ENCODE data around the gene MORN5. TPM values are rescaled to one million over a fixed set of nuclear protein-coding genes. Genes with fewer than 3 reads are reported as not detected.

The MORN5 gene
- total and polyA plus RNA-seq, 2 donors (not counting 1 experiment from before 2014, with no cell fraction given), result not detected

DNA sequence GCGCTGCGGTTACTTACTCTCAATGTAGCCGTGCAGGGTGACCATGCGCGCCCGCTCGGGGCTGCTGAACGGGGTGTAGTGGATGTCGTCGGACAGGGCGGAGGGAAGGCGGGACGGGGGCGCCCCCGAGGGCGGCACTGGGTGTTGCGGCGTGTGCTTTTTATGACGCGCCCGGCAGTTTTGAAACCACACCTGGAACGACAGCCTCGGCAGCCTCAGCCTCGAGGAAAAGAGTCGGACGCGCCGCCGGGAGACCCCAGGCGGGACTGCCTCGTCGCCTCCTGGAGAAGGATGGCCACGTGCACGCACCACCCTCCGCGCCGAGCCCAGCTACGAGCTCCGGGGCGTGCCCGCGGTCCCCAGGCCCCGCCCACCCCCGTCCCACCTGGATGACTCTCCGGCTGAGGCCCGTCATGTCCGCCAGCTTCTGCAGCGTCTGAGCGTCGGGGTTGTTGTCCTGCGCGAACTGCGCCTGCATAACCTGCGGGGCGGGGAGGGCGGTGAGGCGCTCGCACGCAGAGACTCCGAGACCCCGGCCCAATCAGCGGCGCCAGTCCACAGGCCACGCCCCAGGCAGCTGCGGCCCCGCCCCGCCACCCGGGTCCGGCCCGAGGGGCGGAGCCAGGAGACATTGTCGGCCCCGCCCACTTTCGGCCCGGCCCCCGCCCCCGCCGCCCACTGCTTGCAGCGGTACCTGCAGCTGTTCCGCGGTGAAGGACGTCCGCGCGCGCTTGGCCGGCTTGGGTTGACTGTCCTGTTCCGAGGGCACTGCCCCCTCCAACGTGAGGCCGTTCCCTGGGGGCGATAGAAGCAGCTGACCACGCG lies 54.1 kb downstream of the MORN5 start:
- DNase-seq, result peak; percentile 74
- H3K27me3 ChIP-seq (replicated peaks in 1 of 4; ENCODE audit: control extremely low read depth in 1 of 4, control insufficient read depth in 3 of 4, insufficient read depth in 4 of 4, low read length in 3 of 4), result peaks cover 0 to 70% (median 48%) of the 10 kb centered on the region in 4 experiments
- ChIA-PET POLR2A (no interaction called here), CTCF (no interaction called here)
- TF ChIP-seq EZH2 (IDR thresholded peaks at IDR 0.05; ENCODE audit: borderline replicate concordance, insufficient read depth, low read depth, low read length, poor library complexity, severe bottlenecking) (no peak), CTCF (IDR thresholded peaks at IDR 0.05) (no peak)
- Mint-ChIP-seq H3K4me3 (peak overlapping the region; percentile 77), H3K27ac (no peak overlapping the region), H3K4me1 (peaks cover 18% of the 10 kb centered on the region), H3K9me3 (ENCODE audit: insufficient read depth) (no peaks in the 10 kb centered on the region), H3K27me3 (peaks cover 73% of the 10 kb centered on the region)
- H3K79me2 ChIP-seq (ENCODE audit: control insufficient read depth, insufficient read depth, low read length), result no peaks in the 10 kb centered on the region
- no peak overlapping the region for H3K27ac ChIP-seq (ENCODE audit: low read length in 2 of 2)
- H3K4me2 ChIP-seq (replicated peaks; ENCODE audit: low read depth, low read length, poor library complexity, severe bottlenecking), result peak overlapping the region; percentile 83
- peak overlapping the region in 4 of 5 experiments; percentile 14 to 51 (median 46) for H3K4me3 ChIP-seq (ENCODE audit: control extremely low read depth in 1 of 5, extremely low read depth in 1 of 5, insufficient read depth in 1 of 5, low read depth in 2 of 5, low read length in 4 of 5)
- no peaks in the 10 kb centered on the region for H4K20me1 ChIP-seq (ENCODE audit: control insufficient read depth, insufficient read depth, low read length, poor library complexity, severe bottlenecking)
- H3K9ac ChIP-seq (ENCODE audit: low read length), result peak overlapping the region; percentile 49
- peak overlapping the region; percentile 69 for H2AFZ ChIP-seq (ENCODE audit: insufficient read depth, low read depth, low read length, poor library complexity, severe bottlenecking)
- H3K4me1 ChIP-seq (ENCODE audit: control insufficient read depth in 2 of 2, insufficient read depth in 2 of 2, low read length in 2 of 2), result peaks cover 16 to 26% of the 10 kb centered on the region in 2 donors
- WGBS (ENCODE audit: insufficient coverage), result 3% methylated on average over 91 of the region's 93 CpGs
- peaks cover 0 to 23% (median 0%) of the 10 kb centered on the region in 3 donors for H3K9me3 ChIP-seq (ENCODE audit: control extremely low read depth in 1 of 3, control insufficient read depth in 2 of 3, insufficient read depth in 1 of 3, low read length in 2 of 3)
- H3K36me3 ChIP-seq (replicated peaks in 1 of 2; ENCODE audit: control extremely low read depth in 1 of 2, control insufficient read depth in 1 of 2, extremely low read depth in 1 of 2, insufficient read depth in 2 of 2, low read length in 1 of 2), result no peaks in the 10 kb centered on the region
- peak; percentile 75 for ATAC-seq (ENCODE audit: low read depth)
- intact Hi-C loops (cut with micrococcal nuclease), result no loop called here

- Histone ChIP-seq H2AFZ (ENCODE audit: insufficient read depth, low read depth, low read length, poor library complexity, severe bottlenecking) (no peak overlapping the region), H3K27ac (ENCODE audit: low read length in 2 of 2) (no peak overlapping the region), H3K9me3 (ENCODE audit: control extremely low read depth in 1 of 3, control insufficient read depth in 2 of 3, insufficient read depth in 1 of 3, low read length in 2 of 3) (peaks cover 0 to 27% (median 0%) of the 10 kb centered on the region in 3 donors), H3K4me3 (ENCODE audit: control extremely low read depth in 1 of 5, extremely low read depth in 1 of 5, insufficient read depth in 1 of 5, low read depth in 2 of 5, low read length in 4 of 5) (peak overlapping the region in 3 of 5 experiments; percentile 44 to 51 (median 48)), H3K27me3 (replicated peaks in 1 of 4; ENCODE audit: control extremely low read depth in 1 of 4, control insufficient read depth in 3 of 4, insufficient read depth in 4 of 4, low read length in 3 of 4) (peaks cover 0 to 77% (median 53%) of the 10 kb centered on the region in 4 experiments), H4K20me1 (ENCODE audit: control insufficient read depth, insufficient read depth, low read length, poor library complexity, severe bottlenecking) (no peaks in the 10 kb centered on the region), H3K79me2 (ENCODE audit: control insufficient read depth, insufficient read depth, low read length) (no peaks in the 10 kb centered on the region), H3K4me1 (ENCODE audit: control insufficient read depth in 2 of 2, insufficient read depth in 2 of 2, low read length in 2 of 2) (peaks cover 23 to 33% of the 10 kb centered on the region in 2 donors), H3K9ac (ENCODE audit: low read length) (peak overlapping the region; percentile 49), H3K4me2 (replicated peaks; ENCODE audit: low read depth, low read length, poor library complexity, severe bottlenecking) (peak overlapping the region; percentile 83), H3K36me3 (replicated peaks in 1 of 2; ENCODE audit: control extremely low read depth in 1 of 2, control insufficient read depth in 1 of 2, extremely low read depth in 1 of 2, insufficient read depth in 2 of 2, low read length in 1 of 2) (no peaks in the 10 kb centered on the region)
- DNase-seq, result no peak
- 94% methylated on average over 3 of the region's 9 CpGs for WGBS (ENCODE audit: insufficient coverage)
- TF ChIP-seq EZH2 (IDR thresholded peaks at IDR 0.05; ENCODE audit: borderline replicate concordance, insufficient read depth, low read depth, low read length, poor library complexity, severe bottlenecking), result no peak
- TF ChIP-seq CTCF (IDR thresholded peaks at IDR 0.05), result no peak
- Mint-ChIP-seq H3K4me1 (peaks cover 25% of the 10 kb centered on the region), H3K27ac (no peak overlapping the region), H3K9me3 (ENCODE audit: insufficient read depth) (no peaks in the 10 kb centered on the region), H3K27me3 (peaks cover 80% of the 10 kb centered on the region), H3K4me3 (peak overlapping the region; percentile 61)
- intact Hi-C loops (cut with micrococcal nuclease), result no loop called here
- CTCF ChIA-PET, result no interaction called here
- POLR2A ChIA-PET, result no interaction called here
- ATAC-seq (ENCODE audit: low read depth), result no peak
Measured at GRCh38 chr9:122214507-122214906, 54.8 kb downstream of the MORN5 start.
